HG02571 (cell line): Measurements from ENCODE around the gene SELENOV.

Source experiments
- ATAC-seq: cut with Tn5 transposase; IDR thresholded peaks from one replicate; pipeline ENCODE4 v1.9.1; 2021; ENCODE audit warnings: mild to moderate bottlenecking, moderate library complexity; ENCODE audit not compliant: unreplicated experiment

Gene SELENOV

DNA sequence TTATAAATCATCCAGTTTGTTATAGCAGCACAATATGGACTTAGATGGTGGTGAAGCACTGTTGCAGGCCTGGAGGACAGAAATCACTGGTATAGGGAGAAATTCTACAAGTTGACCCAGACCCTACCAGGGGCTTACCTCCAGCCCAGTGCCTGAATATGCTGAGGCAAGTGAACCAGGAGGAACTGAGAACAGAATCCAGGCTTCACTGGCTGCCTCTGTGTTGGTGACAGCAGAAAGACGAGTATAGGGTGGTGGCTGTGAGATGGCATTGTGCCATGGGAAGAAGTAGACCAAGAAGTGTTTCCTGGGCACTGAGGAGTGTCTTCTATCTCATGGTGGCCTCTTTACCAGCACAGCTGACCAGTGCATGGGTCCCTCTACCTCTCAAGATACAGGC, 40.9 kb downstream of the SELENOV start:
- no peak for ATAC-seq

DNA sequence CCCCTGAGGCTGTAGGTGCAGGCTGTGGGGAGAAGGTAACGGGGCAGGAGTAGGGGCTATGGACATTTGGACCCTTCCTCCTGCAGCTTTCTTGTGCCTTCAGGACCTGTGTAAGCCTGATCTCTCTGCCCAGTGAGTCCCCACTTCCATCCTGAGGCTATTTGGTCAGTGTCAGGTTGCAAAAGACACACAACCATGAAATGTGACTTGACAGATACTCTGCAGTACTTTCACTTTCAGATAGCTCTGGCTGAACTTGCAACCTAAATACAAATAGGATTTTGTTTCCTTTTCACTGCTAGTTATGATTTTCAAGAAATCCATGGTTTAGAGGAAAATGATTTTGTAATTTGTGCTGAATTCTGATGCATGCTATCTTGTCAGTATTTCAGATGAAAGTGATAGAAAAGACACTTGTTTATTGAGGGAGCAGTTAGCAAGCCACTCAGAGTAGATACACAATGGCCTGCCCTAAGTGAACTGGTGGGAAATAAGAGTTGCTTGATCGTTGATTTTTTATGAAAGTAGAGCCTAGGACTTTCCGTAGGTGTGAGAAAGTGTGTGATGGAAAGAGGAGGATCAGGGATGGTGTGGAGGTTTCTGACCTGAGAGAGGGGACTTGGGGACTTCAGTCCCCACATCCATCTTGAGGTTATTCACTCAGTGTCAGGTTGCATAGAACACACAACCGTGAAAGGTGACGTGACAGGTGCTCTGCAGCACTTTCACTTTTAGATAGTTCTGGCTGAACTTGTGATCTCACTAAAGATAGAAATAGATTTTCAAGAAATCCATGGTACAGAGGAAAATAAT, 43.1 kb downstream of the SELENOV start:
- ATAC-seq, result no peak

DNA sequence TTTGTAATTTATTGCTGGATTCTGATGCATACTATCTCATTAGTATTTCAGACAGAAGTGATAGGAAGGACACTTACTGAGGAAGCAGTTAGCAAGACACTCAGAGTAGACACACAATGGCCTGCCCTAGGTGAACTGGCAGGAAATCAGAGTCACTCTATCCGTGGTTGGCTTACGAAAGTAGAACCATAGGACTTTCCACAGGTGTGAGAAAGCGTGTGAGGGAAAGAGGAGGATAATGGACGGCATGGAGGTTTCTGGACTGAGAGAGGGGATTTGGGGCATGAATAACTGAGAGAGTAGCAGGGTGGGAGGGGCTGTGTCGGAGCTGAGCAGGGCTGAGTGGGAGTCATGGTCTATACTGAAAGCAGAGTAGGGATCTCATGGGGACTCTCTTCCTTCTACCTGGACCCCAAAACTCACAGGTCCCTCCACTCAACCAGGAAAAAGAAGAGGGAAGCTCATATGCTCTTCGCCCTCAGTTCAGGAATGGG, 43.7 kb downstream of the SELENOV start:
- no peak for ATAC-seq

DNA sequence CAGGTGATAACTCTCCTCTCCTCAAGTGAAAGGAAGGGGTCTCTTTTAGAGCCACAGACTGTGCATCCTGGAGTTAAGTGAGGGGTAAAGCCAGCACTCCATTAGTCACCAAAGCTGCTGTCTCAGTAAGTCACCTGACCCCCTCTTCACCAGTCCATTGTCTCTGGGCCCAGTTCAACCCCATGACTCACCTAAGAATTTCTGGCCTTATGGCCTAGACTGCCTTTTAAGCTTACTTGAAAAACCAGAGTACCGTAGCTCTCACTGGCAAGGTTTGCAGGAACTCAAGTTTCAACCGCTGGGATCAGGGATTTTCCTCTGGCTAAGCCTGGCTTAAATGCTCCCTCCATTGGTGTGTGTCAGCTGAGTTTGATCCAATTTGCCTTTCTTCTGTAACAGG, 48.5 kb downstream of the SELENOV start:
- ATAC-seq, result no peak

DNA sequence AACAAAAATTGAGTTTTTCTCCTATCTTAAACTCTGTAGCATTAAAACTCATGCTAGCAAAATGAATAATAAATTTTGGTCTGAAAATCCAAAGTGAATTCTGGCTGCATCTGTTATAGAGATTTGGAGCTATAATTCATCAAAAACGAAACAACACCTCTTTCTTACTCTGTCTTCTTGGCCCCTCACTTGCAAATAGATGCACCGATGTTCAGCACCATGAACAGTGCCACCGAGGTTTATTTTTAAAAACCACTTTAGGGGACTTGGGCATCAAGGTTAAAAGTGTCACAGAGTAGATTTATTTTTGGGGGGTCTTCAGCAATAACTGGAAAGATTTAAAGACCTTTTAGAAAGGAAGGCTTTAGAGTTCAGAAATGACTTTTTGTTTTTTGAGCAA, 51.1 kb downstream of the SELENOV start:
- no peak for ATAC-seq

DNA sequence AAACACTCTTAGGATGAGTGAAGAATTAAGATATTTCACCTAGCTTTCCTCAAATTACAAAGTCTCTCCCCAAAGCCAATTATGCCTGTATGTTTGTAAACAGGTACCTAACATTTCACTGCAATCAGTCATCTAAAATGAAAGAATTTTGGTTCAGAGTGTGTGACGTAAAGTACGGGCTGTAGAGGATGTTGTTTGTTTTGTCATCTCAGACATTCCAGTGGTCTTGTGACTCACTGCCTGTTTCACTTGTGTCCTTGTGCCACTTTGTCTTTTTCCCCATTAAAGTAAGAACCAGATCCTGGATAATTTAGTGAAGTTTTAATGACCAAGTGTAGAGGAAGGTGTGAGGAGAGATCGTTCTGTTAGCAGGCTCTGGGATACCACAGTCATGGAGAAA, 53.7 kb downstream of the SELENOV start:
- ATAC-seq, result no peak
